NB4 (cell line): ENCODE results near the gene AGPAT2.

Experiments used
- CTCF ChIP-seq: IDR thresholded peaks from one replicate; pipeline ENCODE4 v1.5.1; 2012; ENCODE audit warnings: low read depth, low read length
- MYC ChIP-seq: IDR thresholded peaks from 2 replicates; pipeline ENCODE4 v1.6.1; 2011; ENCODE audit warnings: low read depth, low read length

DNA sequence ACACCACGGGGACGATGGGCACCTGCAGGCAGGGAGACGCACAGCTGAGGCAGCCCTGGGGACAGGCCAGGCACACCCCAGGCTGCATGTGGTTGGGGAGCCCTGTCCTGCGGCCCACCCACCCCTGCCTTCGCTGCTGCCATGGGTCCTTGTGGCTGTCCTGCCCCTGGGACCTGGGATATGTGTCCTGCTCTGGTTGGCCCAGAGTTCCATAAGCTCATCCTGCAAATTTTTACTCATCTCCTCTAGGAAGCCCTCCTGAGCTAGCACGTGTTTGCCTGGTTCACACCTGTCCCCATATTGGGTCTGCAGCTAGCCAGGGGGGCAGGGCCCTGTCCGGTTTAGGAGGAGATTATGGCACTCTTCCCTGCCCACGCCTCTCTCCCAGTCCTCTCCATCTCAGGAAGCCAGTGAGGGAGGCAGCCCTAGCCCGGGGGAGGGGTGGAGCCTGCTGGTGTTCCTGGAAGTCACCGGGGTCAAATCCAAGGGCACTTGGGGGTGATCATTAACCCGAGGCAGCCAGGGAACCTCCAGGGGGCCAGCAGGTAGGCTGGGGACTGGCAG lies 12.4 kb downstream of the AGPAT2 start:
- TF ChIP-seq CTCF, result no peak
- TF ChIP-seq MYC, result no peak
